AG10803 (cell line): ENCODE data around the gene LRRC31.

Experiments used
- DNase-seq: peaks from one replicate; pipeline ENCODE4 v3.0.0; 2010; ENCODE audit warnings: low read depth
- H3K4me3 ChIP-seq: 2 replicates; pipeline ENCODE4 v1.5.1; 2011; ENCODE audit warnings: mild to moderate bottlenecking, low read length, control low read depth
- CTCF ChIP-seq: conservative IDR thresholded peaks from 2 replicates; pipeline ENCODE4 v1.5.1; 2011; ENCODE audit warnings: mild to moderate bottlenecking, low read length, control low read depth, inconsistent platforms

Gene LRRC31

GRCh38 chr3:169869484-169870220 lies at the start of gene LRRC31:
Gene LRRC31 (minus strand): TSS chr3:169869935. CDS start chr3:169869807, 128 bp downstream.
- TF ChIP-seq CTCF: no peak
- H3K4me3 ChIP-seq: no peak within 1 kb of the TSS
- no peak for DNase-seq

- no peak for TF ChIP-seq CTCF
- H3K4me3 ChIP-seq: no peak overlapping the region
- DNase-seq: peak; percentile 42
These were observed 44.6 kb upstream of the LRRC31 start for GRCh38 chr3:169914321-169914720.

GRCh38 chr3:169913323-169913722 lies 43.6 kb upstream of the LRRC31 start:
- DNase-seq: no peak
- H3K4me3 ChIP-seq: no peak overlapping the region

GRCh38 chr3:169911272-169911671 lies 41.5 kb upstream of the LRRC31 start, which contains the start of gene SAMD7:
Gene SAMD7 (plus strand): TSS chr3:169911572. CDS start chr3:169919499, 7,927 bp downstream.
- no peak within 1 kb of the TSS for H3K4me3 ChIP-seq
- TF ChIP-seq CTCF: no peak
- DNase-seq: no peak

More at GRCh38 chr3:169913323-169913722, 43.6 kb upstream of the LRRC31 start:
- no peak for TF ChIP-seq CTCF

- H3K4me3 ChIP-seq: no peak overlapping the region
- no peak for DNase-seq
- TF ChIP-seq CTCF: no peak
These were observed 38.2 kb upstream of the LRRC31 start for GRCh38 chr3:169907944-169908343.

GRCh38 chr3:169907476-169907875 lies 37.7 kb upstream of the LRRC31 start:
- TF ChIP-seq CTCF: no peak
- DNase-seq: no peak
- no peak overlapping the region for H3K4me3 ChIP-seq

- no peak for DNase-seq
- H3K4me3 ChIP-seq: no peak overlapping the region
- no peak for TF ChIP-seq CTCF
These were observed 35.7 kb upstream of the LRRC31 start for GRCh38 chr3:169905404-169905803.
